Transverse colon (tissue), 4 donors: ENCODE data around the gene SSTR4. TPM values are rescaled to one million over a fixed set of nuclear protein-coding genes. Genes with fewer than 3 reads are reported as not detected.

ENCODE experiments used
- DNase-seq: peaks from one replicate; pipeline ENCODE4 v3.0.0-alpha.2; 2019
- H3K27ac ChIP-seq, 4 donors: fragments of 200-600 bp; sonication (generic); 2 replicates each; pipeline ENCODE4 v1.5.1; 2016 to 2018; ENCODE audit warnings: inconsistent platforms in 4 of 4
- H3K27me3 ChIP-seq: fragments of 200-600 bp; sonication (generic); 2 replicates; pipeline ENCODE4 v1.5.1; 2017; ENCODE audit warnings: inconsistent platforms
- H3K36me3 ChIP-seq, 4 donors: fragments of 200-600 bp; sonication (generic); 2 replicates each; pipeline ENCODE4 v1.5.1; 2017 to 2019; ENCODE audit warnings: inconsistent platforms in 4 of 4
- H3K4me1 ChIP-seq, 4 donors: fragments of 200-600 bp; sonication (generic); 2 replicates each; pipeline ENCODE4 v1.5.1; 2017 to 2020; ENCODE audit warnings: inconsistent platforms in 4 of 4
- H3K4me3 ChIP-seq, 4 donors: fragments of 200-600 bp; sonication (generic); 1 replicate in 1 of 4; 2 replicates in 3 of 4; pipeline versions ENCODE4 v1.5.1 to v1.6.1; 2017 to 2019; ENCODE audit warnings: inconsistent platforms in 4 of 4
- H3K9me3 ChIP-seq, 2 donors: fragments of 200-600 bp; sonication (generic); 2 replicates each; pipeline ENCODE4 v1.5.1; 2017 to 2019; ENCODE audit warnings: inconsistent platforms in 2 of 2
- CTCF ChIP-seq, 5 experiments: fragments of 200-600 bp in 3 of 5; fragments of 450-650 bp in 2 of 5; sonication (generic) in 3 of 5; IDR thresholded peaks; 1 replicate in 2 of 5; 2 replicates in 3 of 5; pipeline ENCODE4 v1.5.1; 2016 to 2017; ENCODE audit warnings: antibody characterized with exemption in 5 of 5, inconsistent platforms in 3 of 5, mild to moderate bottlenecking in 2 of 5, moderate library complexity in 1 of 5
- EP300 ChIP-seq: sonication (generic); formaldehyde crosslinking; IDR thresholded peaks from one replicate; pipeline ENCODE4 v1.6.1; 2017; ENCODE audit warnings: antibody characterized with exemption, low read depth
- POLR2A ChIP-seq: fragments of 450-650 bp; IDR thresholded peaks from one replicate; pipeline ENCODE4 v1.6.1; 2016; ENCODE audit warnings: antibody characterized with exemption, mild to moderate bottlenecking, moderate library complexity
- POLR2AphosphoS5 ChIP-seq, 3 donors: sonication (generic); formaldehyde crosslinking; IDR thresholded peaks; one replicate each; pipeline ENCODE4 v1.6.1; 2016; ENCODE audit warnings: antibody characterized with exemption in 3 of 3
- WGBS, 2 donors: methylation state at CpG; one replicate each; pipeline ENCODE4 v1.1.5; 2018; ENCODE audit warnings: low coverage in 1 of 2; 5-methylcytosine and 5-hydroxymethylcytosine counted together
- in situ Hi-C, 4 donors: fragments of 200-750 bp; cut with MboI; loops; one replicate each; pipeline versions ENCODE4 v1.15.0 to v1.15.1; 2017; ENCODE audit warnings: low sequenced_read_pairs in 3 of 4, low pct_ligation_motif_present in 1 of 4, low pct_unique_long_range_greater_than_20kb in 1 of 4
- intact Hi-C: fragments of 100-400 bp; cut with DNase I; formaldehyde crosslinking; loops from one replicate; pipeline ENCODE4 v1.15.1; 2023; ENCODE audit warnings: low total_unique reads
- total RNA-seq, 4 donors: library from RNA; depleted of rRNA; stranded (reverse); fragments of >200 nt; gene quantifications; one replicate each; pipeline ENCODE4 v1.1.0, GENCODE V29; 2016

Gene SSTR4
- total RNA-seq, 4 donors from 2014 or later, result not detected

- in situ Hi-C loops (no loop called here), intact Hi-C loops (no loop called here)
- TF ChIP-seq CTCF (IDR thresholded peaks at IDR 0.05) (no peak), POLR2AphosphoS5 (IDR thresholded peaks at IDR 0.05) (no peak), POLR2A (no peak), EP300 (no peak)
- H3K36me3 ChIP-seq, result no peaks in the 10 kb centered on the region
- H3K27me3 ChIP-seq, result no peaks in the 10 kb centered on the region
- no peak overlapping the region for H3K4me3 ChIP-seq
- no peak for DNase-seq
- 81 to 83% methylated on average over 2 to 3 of the region's 3 CpGs for WGBS, 2 donors
- H3K27ac ChIP-seq, result no peak overlapping the region
- H3K9me3 ChIP-seq, result no peaks in the 10 kb centered on the region
- no peaks in the 10 kb centered on the region for H3K4me1 ChIP-seq
Measured at GRCh38 chr20:23074052-23074451, 38.9 kb downstream of the SSTR4 start.

DNA sequence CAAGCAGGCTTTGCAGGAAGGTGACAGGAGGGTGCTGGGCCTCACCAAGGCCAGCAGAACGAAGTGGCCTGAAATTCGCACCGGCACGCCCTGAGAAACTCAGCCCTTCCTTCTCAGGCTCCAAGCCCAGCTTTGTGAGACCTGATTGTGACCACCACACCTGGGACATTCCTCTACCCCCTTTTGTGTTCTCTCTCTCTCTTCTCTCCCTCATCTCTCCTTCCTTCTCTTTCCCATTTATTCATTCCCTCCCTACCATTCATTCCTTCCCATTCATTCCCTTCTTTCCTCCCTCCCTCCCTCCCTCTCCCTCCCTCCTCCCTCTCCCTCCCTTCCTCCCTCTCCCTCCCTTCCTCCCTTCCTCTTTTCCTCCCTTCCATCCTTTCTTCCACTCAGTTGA, 42.2 kb downstream of the SSTR4 start:
- no peaks in the 10 kb centered on the region for H3K4me1 ChIP-seq
- no peaks in the 10 kb centered on the region for H3K36me3 ChIP-seq
- H3K9me3 ChIP-seq, result no peaks in the 10 kb centered on the region
- no peak overlapping the region for H3K4me3 ChIP-seq
- 84% methylated on average over 4 of the region's 4 CpGs; no CpG with 5 or more reads in 1 of the 2 donors for WGBS, 2 donors
- intact Hi-C loops, result no loop called here
- in situ Hi-C loops, result no loop called here
- TF ChIP-seq EP300 (no peak), POLR2A (no peak), CTCF (IDR thresholded peaks at IDR 0.05) (no peak), POLR2AphosphoS5 (IDR thresholded peaks at IDR 0.05) (no peak)
- no peaks in the 10 kb centered on the region for H3K27me3 ChIP-seq
- no peak overlapping the region for H3K27ac ChIP-seq
- DNase-seq, result no peak

GRCh38 chr20:23078351-23079015, 43.4 kb downstream of the SSTR4 start:
- no peak for DNase-seq
- Histone ChIP-seq H3K27me3 (no peaks in the 10 kb centered on the region), H3K4me3 (no peak overlapping the region), H3K27ac (no peak overlapping the region), H3K9me3 (no peaks in the 10 kb centered on the region), H3K4me1 (no peaks in the 10 kb centered on the region), H3K36me3 (no peaks in the 10 kb centered on the region)
- 67 to 73% methylated on average over 5 of the region's 5 CpGs for WGBS, 2 donors
- intact Hi-C loops, result no loop called here
- in situ Hi-C loops, result no loop called here
- TF ChIP-seq CTCF (IDR thresholded peaks at IDR 0.05) (no peak), POLR2A (no peak), POLR2AphosphoS5 (IDR thresholded peaks at IDR 0.05) (no peak), EP300 (no peak)

DNA sequence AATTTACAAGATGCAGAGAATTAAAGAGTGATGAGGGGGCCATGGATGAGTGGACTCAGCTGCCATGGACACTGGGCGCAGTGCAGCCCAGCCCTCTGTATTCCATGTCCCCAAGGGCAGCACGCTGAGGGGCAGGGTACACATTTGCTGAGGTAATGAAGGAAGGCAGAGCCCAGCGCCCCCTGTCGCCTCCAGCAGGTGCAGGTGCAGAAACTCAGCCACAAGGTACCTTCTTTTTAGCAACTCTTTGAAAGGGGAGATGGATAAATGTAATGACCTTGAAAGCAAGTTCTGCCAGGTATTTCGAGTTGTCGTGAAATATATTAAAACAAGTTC, 43.9 kb downstream of the SSTR4 start:
- in situ Hi-C loops, result no loop called here
- DNase-seq, result no peak
- WGBS, 2 donors, result 64 to 73% methylated on average over 6 of the region's 6 CpGs
- H3K27me3 ChIP-seq, result no peaks in the 10 kb centered on the region
- H3K36me3 ChIP-seq, result no peaks in the 10 kb centered on the region
- TF ChIP-seq CTCF (IDR thresholded peaks at IDR 0.05) (no peak), POLR2AphosphoS5 (IDR thresholded peaks at IDR 0.05) (no peak), POLR2A (no peak), EP300 (no peak)
- H3K9me3 ChIP-seq, result no peaks in the 10 kb centered on the region
- intact Hi-C loops, result no loop called here
- no peak overlapping the region for H3K27ac ChIP-seq
- H3K4me1 ChIP-seq, result no peaks in the 10 kb centered on the region
- no peak overlapping the region for H3K4me3 ChIP-seq
